ENCODE measurements around the gene CASTOR1. TPM values are rescaled to one million over a fixed set of nuclear protein-coding genes. Genes with fewer than 3 reads are reported as not detected.
A peak's percentile ranks its signal among the peaks of the same experiment; 100 is the strongest.

CASTOR1 gene
- total RNA-seq, 2 donors from 2014 or later: 10.6 to 12.4 TPM

DNA sequence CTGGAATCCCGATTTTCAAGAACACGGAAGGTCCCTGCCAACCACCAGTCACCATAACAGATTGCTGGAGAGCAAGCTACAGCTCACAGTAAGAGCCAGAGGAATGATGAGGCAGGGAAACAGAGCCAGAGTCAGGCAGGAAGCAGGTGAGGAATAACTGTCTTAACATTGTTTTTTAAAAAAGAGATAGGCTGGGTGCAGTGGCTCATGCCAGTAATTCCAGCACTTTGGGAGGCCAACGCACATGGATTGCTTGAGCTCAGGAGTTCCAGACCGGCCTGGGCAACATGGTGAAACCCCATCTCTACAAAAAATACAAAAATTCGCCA lies 13.5 kb upstream of the CASTOR1 start:
- Mint-ChIP-seq H3K4me3 (peak overlapping the region; percentile 75), H3K36me3 (ENCODE audit: low read depth) (peaks cover 4% of the 10 kb centered on the region), H3K27ac (peak overlapping the region; percentile 86), H3K27me3 (no peaks in the 10 kb centered on the region), H3K4me1 (peaks cover 69% of the 10 kb centered on the region)
- DNase-seq (no peak), ATAC-seq (no peak)
- H3K9me3 ChIP-seq (ENCODE audit: control insufficient read depth, low read length, poor library complexity, severe bottlenecking): no peaks in the 10 kb centered on the region

DNA sequence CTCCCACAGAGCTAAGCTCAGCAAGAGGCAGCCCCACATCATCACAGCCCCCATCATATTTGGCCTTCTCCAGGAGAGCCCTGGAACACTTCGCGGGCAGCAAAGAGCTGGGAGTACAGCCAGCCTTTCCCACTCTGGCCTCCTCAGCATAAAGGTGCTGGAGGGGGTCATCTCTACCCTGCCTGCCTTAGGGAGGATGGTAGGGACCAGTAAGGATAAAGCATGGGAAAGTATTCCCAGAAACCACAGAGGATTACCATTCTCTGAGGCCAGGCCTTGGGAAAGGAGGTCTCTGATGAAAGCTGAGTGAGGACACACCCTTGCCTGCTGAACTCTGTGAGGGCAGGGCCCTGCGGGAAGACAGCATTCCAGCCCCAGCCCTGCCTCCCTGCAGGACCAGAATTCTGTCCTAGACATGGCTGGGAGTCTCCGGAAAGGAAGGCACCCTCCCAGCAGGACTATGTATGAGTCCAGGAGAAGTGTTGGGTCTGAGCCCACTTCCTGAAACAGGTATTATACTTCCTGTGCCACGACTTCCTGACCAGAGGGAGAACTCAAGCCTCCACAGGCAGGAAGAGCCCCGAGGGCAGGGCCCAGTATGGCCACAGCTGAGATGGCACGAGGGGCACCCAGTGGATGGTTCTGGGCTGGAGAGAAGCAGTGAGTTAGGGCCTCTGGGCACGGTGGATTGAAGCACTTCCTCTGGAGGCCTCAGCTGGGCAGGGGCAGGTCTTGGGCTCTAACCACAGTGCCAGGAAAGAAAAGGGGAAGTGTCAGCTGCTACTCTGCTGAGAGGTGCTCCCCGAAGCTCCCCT lies 12.9 kb upstream of the CASTOR1 start:
- Mint-ChIP-seq H3K27me3 (no peaks in the 10 kb centered on the region), H3K4me3 (peak overlapping the region; percentile 75), H3K36me3 (ENCODE audit: low read depth) (peaks cover 4% of the 10 kb centered on the region), H3K27ac (peak overlapping the region; percentile 86), H3K4me1 (peaks cover 66% of the 10 kb centered on the region)
- no peaks in the 10 kb centered on the region for H3K9me3 ChIP-seq (ENCODE audit: control insufficient read depth, low read length, poor library complexity, severe bottlenecking)
- ATAC-seq: no peak
- no peak for DNase-seq

DNA sequence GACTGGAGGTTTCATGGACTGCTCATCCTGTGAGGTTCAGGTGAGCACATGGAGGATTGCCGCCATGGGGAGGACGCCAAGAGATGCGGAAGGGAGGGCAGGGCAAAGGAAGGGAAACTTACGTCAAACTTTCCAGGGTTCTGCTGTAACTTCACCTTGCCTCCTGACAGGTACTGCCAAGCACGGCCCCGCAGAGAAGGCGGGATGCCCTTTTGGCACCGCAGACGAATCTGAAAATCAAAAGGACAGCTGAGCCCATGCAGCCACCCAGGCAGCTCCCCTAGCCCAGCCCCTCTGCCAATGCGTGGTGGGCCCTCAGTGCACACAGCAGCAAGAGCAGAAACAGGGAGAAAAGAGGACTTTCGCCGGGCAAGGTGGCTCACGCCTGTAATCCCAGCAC lies 10.0 kb upstream of the CASTOR1 start:
- ATAC-seq (no peak), DNase-seq (no peak)
- H3K36me3 Mint-ChIP-seq (ENCODE audit: low read depth): peaks cover 4% of the 10 kb centered on the region
- H3K9me3 ChIP-seq (ENCODE audit: control insufficient read depth, low read length, poor library complexity, severe bottlenecking): no peaks in the 10 kb centered on the region
- peaks cover 52% of the 10 kb centered on the region for H3K4me1 Mint-ChIP-seq
- H3K27ac Mint-ChIP-seq: peak overlapping the region; percentile 83
- H3K27me3 Mint-ChIP-seq: no peaks in the 10 kb centered on the region
- no peak overlapping the region for H3K4me3 Mint-ChIP-seq

DNA sequence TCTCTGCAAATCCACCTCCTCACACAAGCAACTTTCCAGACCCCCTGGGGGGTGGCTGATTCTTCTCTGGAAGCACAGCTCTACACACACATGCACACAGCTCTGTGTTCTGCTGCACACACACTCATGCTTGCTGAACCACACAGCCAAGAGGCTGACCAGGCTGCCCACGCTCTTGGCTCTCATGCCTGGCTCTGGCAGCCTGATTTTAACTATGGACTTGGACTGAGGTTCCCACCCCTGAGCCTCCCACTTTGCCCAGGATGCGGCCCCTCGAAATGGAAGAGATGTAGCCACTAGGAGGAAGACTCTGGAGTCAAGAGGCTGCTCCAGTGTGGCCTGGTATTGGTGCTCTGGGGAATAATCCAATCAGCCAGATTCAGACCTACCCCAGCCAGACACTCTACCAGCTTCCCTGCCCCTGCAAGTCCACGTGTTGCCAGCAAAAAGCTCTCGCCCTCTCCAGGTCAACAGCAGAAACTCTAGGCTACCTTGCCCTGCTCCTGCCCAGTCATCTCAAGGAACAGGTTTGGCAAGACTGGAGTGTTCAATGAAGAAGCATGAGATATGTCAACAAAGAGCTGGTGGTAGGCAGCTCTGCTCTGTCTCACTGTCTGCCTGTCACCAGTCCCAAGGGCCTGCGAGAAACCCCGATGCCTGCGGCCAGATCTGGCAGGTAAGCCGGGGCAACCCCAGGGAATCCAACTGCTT lies 8.8 kb upstream of the CASTOR1 start:
- H3K9me3 ChIP-seq (ENCODE audit: control insufficient read depth, low read length, poor library complexity, severe bottlenecking): no peaks in the 10 kb centered on the region
- Mint-ChIP-seq H3K4me3 (no peak overlapping the region), H3K36me3 (ENCODE audit: low read depth) (peaks cover 2% of the 10 kb centered on the region), H3K4me1 (peaks cover 42% of the 10 kb centered on the region), H3K27me3 (no peaks in the 10 kb centered on the region), H3K27ac (peak overlapping the region; percentile 83)
- ATAC-seq (no peak), DNase-seq (no peak)

DNA sequence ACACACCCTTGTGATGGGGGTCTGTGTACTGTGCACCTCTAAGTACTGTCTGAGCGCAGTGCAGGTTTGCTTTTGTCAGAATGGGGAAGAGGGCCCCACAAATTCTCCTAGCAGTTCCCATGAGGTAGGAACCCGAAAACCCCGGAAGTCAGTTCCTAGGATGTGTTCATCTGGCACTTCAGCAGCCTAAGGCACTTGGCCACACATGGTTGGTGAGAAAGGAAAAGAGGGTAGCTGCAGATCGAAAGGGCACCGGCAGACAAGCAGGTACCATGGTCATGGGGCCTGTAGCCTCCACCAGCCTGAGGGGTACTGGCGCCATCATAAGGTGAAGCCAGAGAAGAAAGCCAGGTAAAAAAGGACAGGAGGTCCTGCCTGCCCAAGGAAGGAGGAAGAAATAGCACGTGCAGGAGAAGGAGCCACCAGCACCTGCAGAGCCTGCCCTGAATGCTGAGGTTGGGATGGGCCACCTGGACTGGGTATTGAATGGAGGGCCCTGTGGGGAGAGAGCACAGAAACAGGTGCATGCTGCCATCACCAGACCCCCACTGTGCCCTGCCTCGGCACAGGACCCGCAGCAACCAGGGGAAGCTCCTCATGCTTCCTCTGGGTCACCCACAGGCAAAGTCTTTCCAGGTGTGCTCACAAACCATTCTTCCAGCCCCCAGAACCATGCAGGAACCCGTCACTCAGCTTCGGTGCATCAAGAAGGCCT lies 8.1 kb upstream of the CASTOR1 start:
- H3K27ac Mint-ChIP-seq: peak overlapping the region; percentile 83
- H3K9me3 ChIP-seq (ENCODE audit: control insufficient read depth, low read length, poor library complexity, severe bottlenecking): no peaks in the 10 kb centered on the region
- H3K4me3 Mint-ChIP-seq: no peak overlapping the region
- DNase-seq: no peak
- no peaks in the 10 kb centered on the region for H3K27me3 Mint-ChIP-seq
- peaks cover 2% of the 10 kb centered on the region for H3K36me3 Mint-ChIP-seq (ENCODE audit: low read depth)
- peaks cover 35% of the 10 kb centered on the region for H3K4me1 Mint-ChIP-seq
- ATAC-seq: no peak

DNA sequence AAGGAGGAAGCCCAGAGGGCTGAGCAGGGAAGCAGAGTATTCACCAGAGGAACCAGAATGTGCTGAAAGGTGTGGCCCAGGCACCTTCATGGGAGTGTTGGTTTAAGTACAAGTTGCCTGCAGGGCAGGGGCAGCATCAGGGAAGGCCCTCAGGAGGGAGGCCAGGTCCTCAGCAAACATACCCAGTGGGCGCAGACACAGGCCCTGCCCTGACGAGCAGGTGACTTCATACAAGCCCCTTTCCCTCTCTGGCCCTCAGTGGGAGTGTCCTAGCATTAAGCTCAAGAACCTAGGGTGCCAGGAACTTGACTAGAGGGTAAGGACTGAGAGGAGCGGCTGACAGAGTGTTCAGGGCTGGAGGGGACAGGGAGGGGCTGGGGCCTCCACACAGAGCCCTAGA lies 7.5 kb upstream of the CASTOR1 start:
- no peak for DNase-seq
- H3K9me3 ChIP-seq (ENCODE audit: control insufficient read depth, low read length, poor library complexity, severe bottlenecking): no peaks in the 10 kb centered on the region
- peaks cover 2% of the 10 kb centered on the region for H3K36me3 Mint-ChIP-seq (ENCODE audit: low read depth)
- no peak overlapping the region for H3K4me3 Mint-ChIP-seq
- H3K27me3 Mint-ChIP-seq: no peaks in the 10 kb centered on the region
- peak overlapping the region; percentile 73 for H3K27ac Mint-ChIP-seq
- ATAC-seq: peak; percentile 18
- peaks cover 30% of the 10 kb centered on the region for H3K4me1 Mint-ChIP-seq

DNA sequence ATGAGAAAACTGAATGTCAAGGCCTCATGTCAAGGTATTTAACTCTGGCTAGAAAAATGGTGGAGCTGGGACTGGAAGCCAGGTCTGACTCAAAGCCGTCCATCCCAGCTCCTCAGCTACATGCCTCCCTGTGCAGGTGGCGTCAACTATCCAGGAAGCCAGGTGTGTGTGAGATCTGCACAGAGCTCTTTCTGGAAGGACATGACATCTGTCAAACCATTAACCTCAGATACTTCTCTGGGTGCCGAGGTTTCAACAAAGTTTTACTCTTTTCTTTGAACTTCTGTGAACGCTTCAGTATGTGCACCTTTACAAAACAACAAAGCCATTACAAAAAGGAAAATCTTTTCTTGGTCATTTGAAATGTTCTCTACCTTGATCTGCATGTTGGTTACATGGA lies 7.0 kb upstream of the CASTOR1 start:
- Mint-ChIP-seq H3K36me3 (ENCODE audit: low read depth) (peaks cover 4% of the 10 kb centered on the region), H3K27ac (peak overlapping the region; percentile 73), H3K4me3 (no peak overlapping the region), H3K27me3 (no peaks in the 10 kb centered on the region), H3K4me1 (peaks cover 28% of the 10 kb centered on the region)
- DNase-seq (no peak), ATAC-seq (peak; percentile 52)
- no peaks in the 10 kb centered on the region for H3K9me3 ChIP-seq (ENCODE audit: control insufficient read depth, low read length, poor library complexity, severe bottlenecking)

DNA sequence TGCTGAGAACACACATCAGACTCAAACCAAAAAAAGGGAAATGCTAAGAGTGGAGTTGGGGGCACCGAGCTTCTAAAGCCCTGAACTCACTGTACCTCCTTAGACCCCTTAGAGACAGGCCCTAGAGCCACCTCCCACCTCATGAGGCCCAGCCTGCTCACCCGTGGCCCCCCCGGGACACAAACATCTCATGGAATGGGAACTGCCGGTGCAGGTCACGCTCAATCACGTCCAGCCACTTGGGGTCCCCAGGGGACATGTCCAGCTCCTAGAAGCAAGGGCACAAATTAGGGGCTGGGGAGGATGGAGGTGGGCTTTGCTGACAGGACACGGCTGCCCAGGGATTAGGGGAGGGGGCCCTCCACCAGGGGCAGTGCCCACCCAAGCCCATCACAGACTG lies 6.3 kb upstream of the CASTOR1 start:
- Mint-ChIP-seq H3K27ac (peak overlapping the region; percentile 73), H3K4me3 (no peak overlapping the region), H3K4me1 (peaks cover 25% of the 10 kb centered on the region), H3K36me3 (ENCODE audit: low read depth) (peaks cover 4% of the 10 kb centered on the region), H3K27me3 (no peaks in the 10 kb centered on the region)
- H3K9me3 ChIP-seq (ENCODE audit: control insufficient read depth, low read length, poor library complexity, severe bottlenecking): no peaks in the 10 kb centered on the region
- ATAC-seq (no peak), DNase-seq (no peak)

DNA sequence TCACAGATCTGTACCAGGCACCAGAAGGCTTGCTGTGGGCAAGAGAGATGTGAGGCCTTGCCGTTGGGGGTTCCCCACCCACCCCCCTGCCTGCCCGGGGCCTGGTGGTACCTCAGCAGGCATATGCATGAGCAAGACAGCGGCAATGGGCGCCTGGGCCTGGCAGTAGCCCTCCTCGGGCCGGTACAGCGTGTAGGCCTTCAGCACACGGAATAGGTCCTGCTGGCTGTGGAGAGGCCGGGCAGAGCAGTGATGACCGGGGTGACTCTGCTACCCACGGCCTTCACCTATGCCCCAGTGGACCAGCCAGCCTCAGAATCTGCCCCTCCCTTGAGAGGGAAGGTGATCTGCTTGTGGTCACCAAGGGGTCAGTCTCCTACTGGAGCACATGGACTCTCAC lies 5.5 kb upstream of the CASTOR1 start:
- Mint-ChIP-seq H3K27me3 (no peaks in the 10 kb centered on the region), H3K4me3 (no peak overlapping the region), H3K4me1 (peaks cover 30% of the 10 kb centered on the region), H3K27ac (peak overlapping the region; percentile 74), H3K36me3 (ENCODE audit: low read depth) (peaks cover 4% of the 10 kb centered on the region)
- no peak for ATAC-seq
- DNase-seq: no peak
- no peaks in the 10 kb centered on the region for H3K9me3 ChIP-seq (ENCODE audit: control insufficient read depth, low read length, poor library complexity, severe bottlenecking)

DNA sequence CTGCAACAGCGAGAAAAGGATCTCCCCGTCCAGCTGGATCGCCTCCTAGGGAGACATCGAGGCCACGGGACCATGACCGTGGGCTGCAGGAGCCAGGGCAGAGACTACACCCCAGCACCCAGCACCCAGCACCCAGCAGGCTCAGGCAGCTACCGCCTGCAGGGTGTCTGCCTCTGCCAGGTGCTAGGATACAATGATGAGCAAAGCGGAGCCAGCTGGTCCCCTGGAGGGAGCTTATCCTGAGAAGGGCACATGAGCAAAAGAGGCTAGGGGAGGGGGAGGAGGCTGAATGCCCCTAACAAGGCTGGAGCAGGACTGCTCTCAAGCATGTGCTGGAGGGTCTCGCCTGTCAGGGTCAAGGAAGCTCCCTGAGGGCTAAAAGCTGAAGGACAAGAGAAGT lies 4.8 kb upstream of the CASTOR1 start:
- DNase-seq: no peak
- Mint-ChIP-seq H3K27ac (peak overlapping the region; percentile 74), H3K27me3 (no peaks in the 10 kb centered on the region), H3K4me3 (no peak overlapping the region), H3K36me3 (ENCODE audit: low read depth) (peaks cover 4% of the 10 kb centered on the region), H3K4me1 (peaks cover 33% of the 10 kb centered on the region)
- ATAC-seq: no peak
- no peaks in the 10 kb centered on the region for H3K9me3 ChIP-seq (ENCODE audit: control insufficient read depth, low read length, poor library complexity, severe bottlenecking)

DNA sequence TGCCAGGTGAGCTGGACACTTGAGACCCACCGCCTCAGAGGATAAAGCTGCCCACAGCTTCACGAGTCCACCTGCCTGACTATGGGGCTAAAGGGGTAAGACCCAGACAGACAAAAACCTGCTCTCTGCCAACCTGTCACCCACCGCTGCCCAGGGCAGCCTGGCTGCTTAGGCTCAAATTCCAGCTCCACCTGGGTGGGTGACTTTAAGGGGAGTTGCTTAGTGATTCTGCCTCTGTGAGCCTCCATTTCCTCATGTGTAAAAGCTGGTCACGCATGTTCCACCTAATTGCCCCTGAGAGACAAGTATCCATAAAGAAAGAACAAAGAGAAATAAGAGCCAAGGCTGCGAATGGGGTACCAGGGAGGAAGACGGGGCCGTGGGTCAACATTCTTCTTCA lies 3.7 kb upstream of the CASTOR1 start:
- no peaks in the 10 kb centered on the region for H3K9me3 ChIP-seq (ENCODE audit: control insufficient read depth, low read length, poor library complexity, severe bottlenecking)
- Mint-ChIP-seq H3K36me3 (ENCODE audit: low read depth) (peaks cover 4% of the 10 kb centered on the region), H3K4me1 (peaks cover 34% of the 10 kb centered on the region), H3K27ac (peak overlapping the region; percentile 74), H3K4me3 (no peak overlapping the region), H3K27me3 (no peaks in the 10 kb centered on the region)
- DNase-seq (no peak), ATAC-seq (no peak)

DNA sequence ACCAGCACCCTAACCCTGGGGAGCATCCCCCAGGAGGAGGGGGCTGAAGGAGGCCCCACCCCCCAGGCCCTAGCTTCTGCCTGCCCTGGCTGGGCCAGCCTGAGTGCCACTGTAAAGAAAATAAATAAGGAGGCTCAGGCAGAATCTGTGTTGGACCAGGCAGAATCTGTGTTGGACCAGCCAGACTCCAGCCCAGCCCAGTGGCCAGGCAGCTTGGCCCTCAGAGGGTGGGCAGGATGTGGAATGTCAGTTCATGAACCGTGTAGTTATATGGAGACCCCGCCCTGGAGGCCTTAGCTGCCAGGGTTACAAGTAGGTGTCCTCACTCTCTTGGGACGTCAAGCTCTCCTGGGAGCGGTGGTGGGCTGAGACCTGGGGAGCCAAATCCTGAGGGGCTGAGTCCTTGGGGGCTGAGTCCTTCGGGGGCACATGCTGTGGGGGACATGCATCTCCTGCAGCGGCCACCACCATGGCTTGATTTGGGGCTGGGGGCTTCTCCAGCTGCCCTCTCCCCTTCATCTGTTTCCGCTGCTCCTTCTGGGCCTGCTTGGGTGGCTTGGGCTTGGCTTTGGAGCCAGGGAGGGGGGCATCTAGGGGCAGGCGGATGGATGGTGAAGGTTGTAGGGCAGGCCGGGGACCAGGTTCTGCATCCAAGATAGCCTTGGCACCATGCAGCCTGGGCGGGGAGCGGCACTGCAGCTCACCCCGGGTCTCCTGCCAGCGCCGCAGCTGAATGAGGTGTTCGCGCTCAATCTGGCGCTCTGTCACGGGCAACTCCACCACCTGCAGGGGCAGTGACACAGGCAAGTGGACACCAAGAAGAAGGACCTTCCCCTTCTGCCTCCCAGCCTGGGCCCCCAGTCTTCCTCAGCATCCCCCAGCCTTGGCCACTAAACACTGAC lies 3.0 kb upstream of the CASTOR1 start:
- peaks cover 36% of the 10 kb centered on the region for H3K4me1 Mint-ChIP-seq
- H3K4me3 Mint-ChIP-seq: no peak overlapping the region
- no peaks in the 10 kb centered on the region for H3K9me3 ChIP-seq (ENCODE audit: control insufficient read depth, low read length, poor library complexity, severe bottlenecking)
- DNase-seq: no peak
- H3K27ac Mint-ChIP-seq: peak overlapping the region; percentile 74
- peaks cover 4% of the 10 kb centered on the region for H3K36me3 Mint-ChIP-seq (ENCODE audit: low read depth)
- no peaks in the 10 kb centered on the region for H3K27me3 Mint-ChIP-seq
- ATAC-seq: no peak
